GM18861 (cell line): ENCODE data around the gene MSRB2.

Source experiments
- ATAC-seq: cut with Tn5 transposase; IDR thresholded peaks from one replicate; pipeline ENCODE4 v1.9.1; 2021; ENCODE audit not compliant: unreplicated experiment

MSRB2 gene

DNA sequence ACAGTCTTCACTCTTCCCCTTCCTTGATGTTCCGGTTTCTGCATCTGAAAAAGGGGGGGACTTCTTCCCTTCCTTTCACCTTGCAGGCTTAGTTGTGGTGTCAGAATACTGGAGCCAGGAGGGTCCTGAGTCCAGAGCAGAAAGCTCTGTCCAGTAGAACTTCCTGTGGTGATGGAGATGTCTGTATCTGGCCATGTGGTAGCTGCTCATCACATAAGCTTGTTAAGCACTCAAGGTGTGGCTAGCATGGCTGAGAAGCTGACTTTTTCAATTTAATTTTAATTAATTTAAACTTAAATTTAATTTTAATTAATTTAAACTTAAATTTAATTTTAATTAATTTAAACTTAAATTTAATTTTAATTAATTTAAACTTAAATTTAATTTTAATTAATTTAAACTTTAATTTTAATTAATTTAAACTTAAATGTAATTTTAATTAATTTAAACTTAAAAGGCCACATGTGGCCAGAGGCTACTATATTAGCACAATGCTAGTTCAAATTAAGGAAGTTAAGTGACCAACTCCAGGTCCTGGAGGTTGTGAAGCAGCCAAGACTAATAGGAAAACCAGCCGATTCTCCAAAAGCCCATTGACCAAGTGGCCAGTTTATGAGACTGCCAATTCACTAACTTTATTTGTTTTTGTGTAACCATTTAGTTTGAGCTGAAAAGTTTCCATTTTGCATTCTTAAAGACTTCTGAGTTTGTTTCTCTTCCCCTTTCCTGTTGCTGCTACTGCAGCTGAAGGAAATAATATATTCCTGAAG lies 16.3 kb downstream of the MSRB2 start:
- ATAC-seq = no peak

DNA sequence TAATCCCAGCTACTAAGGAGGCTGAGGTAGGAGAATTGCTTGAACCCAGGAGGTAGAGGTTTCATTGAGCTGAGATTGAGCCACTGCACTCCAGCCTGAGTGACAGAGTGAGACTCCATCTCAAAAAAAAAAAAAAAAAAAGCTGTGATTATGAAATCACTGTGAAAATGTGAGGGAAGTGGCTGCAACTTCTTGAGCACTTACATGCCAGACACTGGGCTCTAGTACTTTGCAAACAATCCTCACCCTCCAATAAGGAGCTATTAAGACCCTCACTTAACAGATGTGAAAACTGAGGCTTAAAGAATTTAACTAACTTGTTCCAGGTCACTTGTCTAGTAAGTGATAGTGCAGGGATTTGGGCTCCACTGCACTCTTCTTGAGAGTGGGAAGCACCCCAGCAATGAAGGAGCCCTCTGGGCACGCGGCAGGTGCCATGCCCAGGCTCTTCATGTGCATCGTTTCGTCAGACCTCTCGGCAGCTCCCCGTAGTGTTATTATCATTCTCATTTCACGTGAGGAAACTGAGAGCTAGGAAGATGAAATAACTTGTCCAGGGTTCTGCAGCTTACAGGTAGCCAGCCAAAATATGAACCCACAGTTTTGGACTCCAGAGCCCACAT lies 19.0 kb downstream of the MSRB2 start:
- no peak for ATAC-seq

DNA sequence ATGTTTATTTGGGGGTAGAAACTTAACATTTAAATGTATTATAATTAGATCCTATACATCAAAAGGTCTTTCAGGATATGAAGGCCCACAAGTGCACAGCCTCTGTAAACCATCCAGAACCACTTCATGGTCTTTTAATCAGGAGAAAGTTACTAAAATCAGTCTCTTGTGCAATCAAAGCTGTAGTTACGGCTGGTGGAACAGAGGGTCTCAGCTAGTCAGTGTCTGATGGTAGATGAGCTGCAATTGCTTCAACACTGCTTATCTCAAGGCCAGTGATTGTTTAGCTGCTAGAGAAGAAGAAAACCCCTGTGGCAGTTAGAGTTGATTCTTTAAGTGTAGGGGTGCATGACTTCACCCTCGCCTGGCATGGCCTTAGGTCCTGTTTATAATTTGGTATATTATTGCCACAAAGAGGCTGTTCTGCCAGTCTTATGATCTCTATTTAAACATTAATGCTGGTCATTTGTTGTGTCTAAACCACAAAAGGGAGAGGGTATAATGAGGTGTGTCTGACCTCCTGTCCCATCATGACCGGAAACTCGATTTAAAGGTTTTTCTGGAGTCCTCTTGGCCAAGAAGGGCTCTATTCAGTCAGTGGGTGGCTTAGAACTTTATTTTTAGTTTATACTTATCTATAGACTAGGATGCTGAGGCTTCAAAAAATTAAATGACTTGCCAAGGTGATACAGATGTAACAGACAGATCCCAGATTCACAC lies 21.3 kb downstream of the MSRB2 start:
- ATAC-seq = no peak

DNA sequence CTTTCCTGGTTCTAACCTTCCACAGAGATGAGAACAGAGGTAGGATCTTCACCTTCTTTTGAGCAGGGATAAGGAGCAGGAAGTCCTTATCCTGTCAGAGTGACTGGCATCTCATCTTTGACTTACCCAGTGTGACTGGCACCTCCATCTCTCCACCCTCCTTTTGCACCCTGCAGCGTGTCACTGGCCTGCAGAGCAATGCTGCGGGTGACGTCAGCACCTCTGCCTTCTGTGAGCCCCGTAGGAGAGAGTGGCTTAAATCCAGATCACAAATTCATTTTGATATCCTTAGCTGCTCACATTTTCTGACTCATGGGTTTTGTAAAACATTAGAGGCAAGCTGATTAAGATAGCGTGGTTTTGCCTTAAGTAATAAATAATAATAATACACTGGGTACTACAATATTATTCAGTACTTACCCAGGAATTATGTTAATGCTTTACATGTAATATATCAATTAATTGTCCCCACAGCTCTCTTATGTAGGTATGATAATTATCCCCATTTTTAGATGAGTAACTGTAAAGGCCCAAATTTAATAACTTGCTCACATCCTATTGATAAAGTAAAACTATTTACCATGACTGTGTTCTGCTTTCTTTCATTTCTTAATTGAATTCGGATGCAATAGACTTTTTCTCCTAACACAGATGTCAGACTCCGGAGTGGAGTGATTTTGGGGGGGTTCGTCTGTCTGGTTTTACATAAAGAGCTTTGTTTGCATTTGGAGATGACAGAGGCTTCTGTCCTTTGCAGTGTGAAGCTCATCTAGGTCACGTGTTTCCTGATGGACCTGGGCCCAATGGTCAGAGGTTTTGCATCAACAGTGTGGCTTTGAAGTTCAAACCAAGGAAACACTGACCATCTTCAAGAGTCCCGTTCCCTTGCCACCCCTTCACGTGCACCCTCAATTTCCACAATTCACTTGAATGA lies 24.9 kb downstream of the MSRB2 start:
- no peak for ATAC-seq

DNA sequence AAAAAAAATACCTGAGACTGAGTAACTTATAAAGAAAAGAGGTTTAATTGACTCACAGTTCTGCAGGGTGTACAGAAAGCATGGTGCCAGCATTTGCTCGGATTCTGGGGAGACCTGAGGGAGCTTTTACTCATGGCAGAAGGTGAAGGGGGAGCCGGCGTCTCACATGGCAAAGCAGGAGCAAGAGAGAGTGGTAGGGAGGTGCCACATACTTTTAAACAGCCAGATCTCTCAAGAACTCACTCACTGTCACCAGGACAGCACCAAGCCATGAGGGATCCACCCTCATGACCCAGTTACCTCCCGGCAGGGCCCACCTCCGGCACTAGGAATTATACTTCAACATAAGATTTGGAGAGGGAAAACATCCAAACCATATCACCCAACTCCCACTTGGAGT lies 25.8 kb downstream of the MSRB2 start:
- ATAC-seq = no peak

DNA sequence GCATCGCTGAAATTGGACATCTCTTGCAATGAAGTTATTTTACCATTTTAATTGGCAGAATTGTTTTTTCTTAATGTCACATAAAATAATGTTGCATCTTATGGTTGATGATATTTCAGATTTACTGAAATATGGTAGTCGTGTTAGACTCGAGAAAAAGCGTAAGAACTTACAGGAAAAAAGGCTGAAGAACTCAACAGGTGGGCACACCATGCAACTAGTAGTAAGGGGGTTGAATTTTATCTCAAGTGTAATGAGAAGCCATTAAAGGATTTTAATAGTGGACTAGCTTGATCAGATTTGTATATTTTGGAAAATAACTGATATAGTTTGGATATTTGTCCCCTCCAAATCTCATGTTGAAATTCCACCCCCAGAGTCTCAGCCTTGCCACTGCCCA lies 41.1 kb downstream of the MSRB2 start:
- ATAC-seq = no peak

DNA sequence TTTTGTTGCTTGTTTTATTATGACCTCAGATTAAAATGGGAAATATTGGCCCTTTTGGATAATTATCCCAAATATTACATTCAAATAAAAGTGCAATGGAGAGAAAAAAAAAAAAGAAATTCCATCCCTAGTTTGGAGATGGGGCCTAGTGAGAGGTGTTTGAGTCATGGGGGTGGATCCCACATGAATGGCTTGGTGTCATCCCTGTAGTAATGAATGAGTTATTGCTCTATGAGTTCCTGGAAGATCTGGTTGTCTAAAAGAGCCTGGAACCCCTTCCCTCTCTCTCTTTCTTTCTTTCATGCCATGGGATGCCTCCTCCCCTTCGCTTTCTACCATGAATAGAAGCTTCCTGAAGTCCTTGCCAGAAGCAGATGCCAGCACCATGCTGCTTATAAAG lies 44.3 kb downstream of the MSRB2 start:
- ATAC-seq = no peak

DNA sequence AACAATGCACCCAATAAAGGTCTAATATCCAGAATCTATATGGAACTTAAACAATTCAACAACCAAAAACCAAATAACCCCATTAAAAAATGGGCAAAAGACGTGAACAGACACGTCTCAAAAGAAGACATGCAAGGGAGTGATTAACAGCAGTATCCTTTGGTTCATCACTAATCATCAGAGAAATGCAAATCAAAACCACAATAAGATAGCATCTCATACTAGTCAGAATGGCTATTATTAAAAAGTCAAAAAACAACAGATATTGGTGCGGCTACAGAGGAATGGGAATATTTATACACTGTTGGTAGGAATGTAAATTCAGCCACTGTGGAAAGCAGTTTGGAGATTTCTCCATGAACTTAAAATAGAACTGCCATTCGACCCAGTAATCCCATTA lies 46.6 kb downstream of the MSRB2 start:
- no peak for ATAC-seq

DNA sequence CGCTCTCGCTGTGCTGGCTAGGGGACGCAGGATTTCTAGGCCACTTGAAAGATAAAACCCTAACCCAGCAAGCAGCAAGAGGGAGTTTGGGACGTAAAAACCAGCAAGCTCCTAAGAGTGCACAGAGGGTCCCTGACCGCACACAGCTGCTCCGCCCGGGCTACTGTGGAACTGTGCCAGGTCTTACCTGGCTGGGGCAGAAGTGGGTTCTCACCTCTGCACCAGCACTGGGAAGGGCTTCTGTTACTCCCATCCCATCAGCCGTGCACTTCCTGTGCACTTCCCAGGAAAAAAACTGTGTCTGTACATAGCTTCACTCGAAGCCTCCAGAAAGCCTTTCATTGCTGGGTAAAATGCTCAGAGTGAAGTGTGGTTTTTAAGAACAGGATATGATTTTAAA lies 50.9 kb downstream of the MSRB2 start:
- ATAC-seq = no peak

DNA sequence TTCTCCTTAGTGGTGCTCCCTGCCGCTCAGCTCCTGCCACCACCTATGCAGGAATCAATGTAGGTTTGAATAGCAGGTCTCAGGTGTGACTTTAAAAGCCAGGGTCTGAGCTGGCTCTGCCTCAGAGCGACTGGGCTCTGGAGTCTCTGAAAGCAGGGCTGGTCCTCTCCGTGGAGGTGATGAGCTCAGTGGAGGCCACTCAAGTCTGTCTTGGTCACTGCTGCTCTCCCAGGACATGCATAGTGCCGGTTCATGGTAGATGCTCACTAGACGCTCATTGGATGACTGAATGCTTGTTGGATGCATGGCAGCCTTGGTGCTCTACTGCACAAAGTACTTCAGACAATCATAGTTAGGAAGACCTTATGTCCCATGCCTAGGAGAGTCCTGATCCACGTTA lies 51.7 kb downstream of the MSRB2 start:
- no peak for ATAC-seq

DNA sequence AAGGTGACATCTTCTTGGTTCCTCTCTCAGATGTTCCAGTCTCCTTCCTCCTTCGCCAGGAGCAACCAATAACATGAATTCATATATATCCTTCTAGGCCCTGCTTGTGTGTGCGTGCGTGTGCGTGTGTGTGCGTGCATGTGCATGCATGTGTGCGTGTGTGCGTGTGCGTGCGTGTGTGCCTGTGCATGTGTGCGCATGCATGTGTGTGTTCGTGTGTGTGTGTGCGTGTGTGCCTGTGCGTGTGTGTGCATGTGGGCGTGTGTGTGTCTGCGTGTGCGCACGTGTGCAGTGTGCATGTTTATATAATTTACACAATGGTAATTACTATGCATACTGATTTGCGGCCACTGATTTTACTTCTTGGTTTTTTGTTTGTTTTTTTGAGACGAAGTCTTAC lies 52.8 kb downstream of the MSRB2 start:
- ATAC-seq = no peak

DNA sequence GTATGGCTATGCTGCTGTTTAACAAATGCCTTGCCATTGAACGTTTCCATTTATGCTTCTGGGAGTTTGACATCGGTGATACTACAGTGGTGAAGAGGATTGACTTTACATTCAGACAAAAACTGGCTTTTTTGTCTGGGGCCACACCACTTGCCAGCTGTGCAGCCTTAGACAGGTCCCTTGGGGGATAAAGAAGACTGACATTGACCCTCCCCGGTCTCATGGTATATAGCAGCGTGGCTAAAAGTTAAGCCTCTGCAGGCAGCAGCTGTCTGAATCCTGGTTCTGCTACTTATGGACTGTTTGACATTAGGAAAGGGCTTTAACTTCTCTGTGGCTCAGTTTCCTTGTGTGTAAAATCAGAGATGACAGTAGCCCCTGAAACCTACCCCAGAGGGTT lies 54.7 kb downstream of the MSRB2 start:
- no peak for ATAC-seq

DNA sequence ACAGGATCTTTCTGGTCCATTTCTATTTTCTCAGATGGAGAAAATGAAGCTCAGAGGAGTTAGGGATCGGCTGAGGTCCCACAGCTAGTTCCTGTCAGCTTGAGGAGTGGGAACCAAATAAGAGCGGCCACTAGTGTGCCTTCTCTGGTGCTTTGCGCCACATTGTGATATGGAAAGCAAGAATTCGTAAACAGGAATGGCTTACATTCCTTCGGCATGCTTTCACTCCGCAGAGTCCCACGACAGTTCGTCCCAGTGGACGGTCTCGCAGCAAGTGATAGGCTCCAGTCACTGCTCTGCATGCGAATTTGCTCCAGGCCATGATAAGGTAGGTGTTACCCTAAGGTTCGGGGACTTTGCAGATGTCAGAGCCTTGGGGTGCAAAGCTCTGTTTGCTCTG lies 55.2 kb downstream of the MSRB2 start:
- ATAC-seq = no peak

DNA sequence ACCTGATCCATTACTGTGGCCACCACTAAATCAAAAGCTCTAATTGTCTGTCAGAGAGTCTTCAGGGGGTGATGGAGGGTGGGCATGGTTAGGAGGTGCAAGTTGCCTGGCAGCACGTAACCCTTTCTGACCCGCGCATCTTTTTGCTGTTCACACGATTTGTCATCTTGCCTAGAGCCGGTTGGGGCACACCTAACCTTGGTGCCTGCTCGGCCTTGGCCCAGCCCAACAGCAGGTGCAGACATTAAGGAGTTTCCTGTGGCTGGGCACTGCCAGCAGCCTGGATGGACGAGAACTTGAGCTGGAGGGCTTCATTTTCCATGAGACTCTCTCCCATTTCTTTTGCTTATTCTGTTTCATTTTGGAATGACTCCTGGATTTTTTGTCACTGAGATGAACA lies 55.7 kb downstream of the MSRB2 start:
- no peak for ATAC-seq

DNA sequence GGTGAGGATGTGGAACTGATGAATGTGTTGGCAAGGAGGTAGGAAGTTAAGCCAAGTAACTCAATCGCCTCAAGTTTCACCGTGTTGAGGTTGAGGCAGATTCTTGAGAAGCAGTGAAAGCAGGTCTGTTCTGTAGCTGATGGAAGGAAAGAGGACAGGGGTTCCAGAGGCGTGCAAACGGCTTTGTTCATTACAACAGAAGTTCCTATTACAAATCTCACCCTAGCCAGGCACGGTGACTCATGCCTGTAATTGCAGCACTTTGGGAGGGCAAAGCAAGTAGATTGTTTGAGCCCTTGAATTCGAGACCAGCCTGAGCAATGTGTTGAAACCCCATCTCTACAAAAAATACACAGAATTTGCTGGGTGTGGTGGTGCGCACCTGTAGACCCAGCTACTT lies 59.8 kb downstream of the MSRB2 start:
- no peak for ATAC-seq

DNA sequence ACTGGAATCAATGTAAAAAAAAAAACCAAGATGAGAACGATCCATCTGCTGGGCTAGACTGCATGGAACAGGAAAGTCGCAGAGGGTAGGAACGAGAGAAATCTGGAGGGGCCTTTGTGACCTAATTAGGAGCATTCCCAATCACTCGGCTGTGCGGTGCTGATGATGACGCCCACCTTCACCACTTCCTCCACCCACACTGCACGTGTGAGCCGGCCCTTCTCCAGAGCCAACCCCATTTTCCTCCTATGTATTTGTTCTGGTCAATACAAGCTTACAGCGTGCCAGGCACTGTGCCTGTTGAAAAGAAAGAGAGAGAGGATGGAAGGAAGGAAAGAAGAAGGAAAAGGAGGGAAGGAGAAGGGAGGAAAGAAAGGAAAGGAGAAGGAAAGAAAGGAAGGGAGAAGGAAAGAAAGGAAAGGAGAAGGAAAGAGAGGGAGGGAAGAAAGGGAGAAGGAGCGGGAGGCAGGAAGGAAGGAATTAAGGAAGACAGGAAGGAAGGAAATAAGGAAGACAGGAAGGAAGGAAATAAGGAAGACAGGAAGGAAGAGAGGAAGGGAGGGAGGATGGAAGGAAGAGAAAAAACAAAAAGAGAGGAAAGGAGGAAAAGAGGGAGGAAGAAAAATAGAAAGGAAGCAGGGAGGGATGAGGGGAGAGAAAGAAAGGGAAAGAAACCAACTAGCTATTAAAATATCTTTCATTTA lies 61.2 kb downstream of the MSRB2 start:
- ATAC-seq = no peak

DNA sequence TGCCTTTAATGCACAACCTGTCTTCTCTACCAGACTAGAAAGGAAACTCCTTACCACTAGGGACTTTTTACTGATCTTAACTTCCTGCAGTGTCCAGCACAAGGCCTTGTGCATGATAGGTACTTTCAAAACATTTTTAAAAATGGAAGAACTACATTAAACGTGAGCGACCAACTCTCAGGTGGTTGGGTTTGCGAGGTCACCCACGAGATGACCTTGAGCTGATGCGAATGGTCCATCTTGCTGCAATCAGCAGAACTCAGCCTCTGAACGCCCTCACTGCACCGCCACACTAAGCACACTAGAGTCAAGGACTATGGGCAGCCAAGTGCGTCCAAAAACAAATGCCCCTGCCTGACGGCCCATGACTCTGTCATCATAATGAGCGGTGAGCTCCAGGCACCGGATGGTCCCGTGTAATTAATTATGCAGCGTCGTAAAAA lies 61.9 kb downstream of the MSRB2 start:
- ATAC-seq = peak; percentile 66

DNA sequence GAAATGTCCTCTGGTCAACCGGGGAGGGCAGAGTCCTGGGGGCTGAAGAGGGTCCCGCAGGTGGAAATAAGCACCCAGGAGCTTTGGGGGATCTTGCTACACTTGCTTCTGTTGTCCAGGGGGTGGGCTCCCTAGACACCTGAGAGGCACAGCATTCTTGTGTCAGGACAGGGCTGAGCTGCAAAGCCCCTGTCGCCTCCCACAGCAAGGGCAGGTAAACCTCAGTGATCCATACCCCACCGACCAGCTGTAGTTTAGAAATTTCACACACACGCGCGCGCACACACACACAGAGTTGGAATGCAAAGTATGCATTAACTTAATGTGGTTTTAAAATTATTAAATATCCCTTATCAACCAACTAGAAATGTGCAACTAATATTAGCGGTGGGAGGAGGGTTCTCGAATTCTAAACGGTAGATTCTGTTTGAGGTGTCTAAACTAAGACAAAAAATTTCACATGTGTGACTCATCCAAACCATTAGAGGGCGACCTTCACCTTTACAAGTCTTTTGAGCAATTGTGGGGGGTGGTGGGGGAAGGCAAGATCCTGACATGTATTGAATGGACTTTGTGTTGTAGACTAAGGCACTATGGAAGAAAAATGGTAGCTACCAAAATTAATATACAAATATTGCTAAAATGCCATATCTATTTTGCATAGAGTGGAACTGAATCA lies 62.5 kb downstream of the MSRB2 start:
- ATAC-seq = peak; percentile 49

DNA sequence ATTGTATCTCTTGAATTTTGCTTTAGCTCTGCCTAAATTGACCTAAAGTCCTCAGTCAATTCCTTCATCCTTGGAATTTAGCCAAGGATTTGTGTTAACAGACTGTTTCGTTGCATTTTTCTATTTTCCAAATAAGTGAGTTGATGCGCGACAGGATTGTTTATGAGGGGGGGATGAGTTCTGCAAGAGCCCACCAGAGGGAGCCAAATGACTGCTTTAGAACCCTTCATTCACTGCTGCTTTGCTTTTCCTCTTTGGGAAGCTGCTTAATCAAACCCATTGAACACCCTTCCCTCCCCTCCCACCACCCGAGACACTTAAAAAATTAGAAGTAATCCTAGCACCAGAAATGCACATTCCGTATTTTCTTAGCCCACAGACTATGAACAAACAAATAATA lies 63.0 kb downstream of the MSRB2 start:
- peak; percentile 39 for ATAC-seq
